ENCODE measurements around the gene RNF220. TPM values are rescaled to one million over a fixed set of nuclear protein-coding genes. Genes with fewer than 3 reads are reported as not detected.

RNF220 gene
- total and polyA plus RNA-seq, 9 donors = 58.0 to 101 (median 64.7) TPM

DNA sequence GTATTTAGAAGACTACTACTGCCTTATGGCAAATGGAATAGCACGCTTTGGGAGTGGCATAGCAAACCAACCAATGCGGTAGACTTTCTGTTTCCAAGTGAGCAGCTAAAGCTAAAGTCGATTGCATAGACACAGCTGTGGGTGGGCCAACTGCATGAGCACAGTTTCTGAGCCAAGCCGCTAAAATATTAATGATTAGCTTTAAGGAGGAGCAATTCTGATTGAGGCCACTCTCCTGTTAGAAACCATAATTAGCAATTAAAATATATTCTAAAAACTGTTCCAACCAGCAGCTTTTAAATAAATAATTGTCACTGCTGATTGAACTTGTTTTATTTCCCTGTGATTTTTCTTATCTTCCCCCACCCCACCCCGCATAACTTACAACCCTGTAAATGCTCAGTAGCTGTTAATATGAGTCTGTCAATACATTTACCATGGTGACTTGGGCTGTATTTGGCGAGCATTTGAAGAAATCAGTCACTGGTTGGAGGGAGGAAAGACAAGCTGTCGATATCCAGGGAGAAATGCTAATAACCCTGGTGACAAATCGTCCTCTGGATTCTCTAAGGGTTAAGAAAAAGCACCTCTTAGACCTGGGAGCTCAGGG is 32.2 kb downstream of the RNF220 start:
- Histone ChIP-seq H3K4me1 (ENCODE audit: insufficient read depth) (no peaks in the 10 kb centered on the region), H3K27ac (no peak overlapping the region), H3K9me3 (no peaks in the 10 kb centered on the region), H3K27me3 (no peaks in the 10 kb centered on the region), H3K4me3 (no peak overlapping the region), H3K36me3 (no peaks in the 10 kb centered on the region)
- DNase-seq = no peak
- 57 to 64% (median 60%) methylated on average over 8 of the region's 8 CpGs for WGBS, 3 donors
- TF ChIP-seq CTCF (IDR thresholded peaks at IDR 0.05) (no peak), EP300 (IDR thresholded peaks at IDR 0.05) (no peak)
- intact Hi-C loops (cut with DNase I) = no loop called here

GRCh38 chr1:44442791-44443190 is 37.7 kb downstream of the RNF220 start:
- H3K27me3 ChIP-seq = no peaks in the 10 kb centered on the region
- H3K36me3 ChIP-seq = no peaks in the 10 kb centered on the region
- H3K4me3 ChIP-seq = no peak overlapping the region
- no peak overlapping the region for H3K27ac ChIP-seq
- intact Hi-C loops (cut with DNase I) = no loop called here
- WGBS, 3 donors = 84 to 86% (median 84%) methylated on average over 1 of the region's 1 CpG
- no peaks in the 10 kb centered on the region for H3K4me1 ChIP-seq (ENCODE audit: insufficient read depth)
- no peak for TF ChIP-seq EP300 (IDR thresholded peaks at IDR 0.05)
- no peak for TF ChIP-seq POLR2A (IDR thresholded peaks at IDR 0.05)
- no peak for TF ChIP-seq CTCF (IDR thresholded peaks at IDR 0.05)
- no peak for DNase-seq
- no peaks in the 10 kb centered on the region for H3K9me3 ChIP-seq

DNA sequence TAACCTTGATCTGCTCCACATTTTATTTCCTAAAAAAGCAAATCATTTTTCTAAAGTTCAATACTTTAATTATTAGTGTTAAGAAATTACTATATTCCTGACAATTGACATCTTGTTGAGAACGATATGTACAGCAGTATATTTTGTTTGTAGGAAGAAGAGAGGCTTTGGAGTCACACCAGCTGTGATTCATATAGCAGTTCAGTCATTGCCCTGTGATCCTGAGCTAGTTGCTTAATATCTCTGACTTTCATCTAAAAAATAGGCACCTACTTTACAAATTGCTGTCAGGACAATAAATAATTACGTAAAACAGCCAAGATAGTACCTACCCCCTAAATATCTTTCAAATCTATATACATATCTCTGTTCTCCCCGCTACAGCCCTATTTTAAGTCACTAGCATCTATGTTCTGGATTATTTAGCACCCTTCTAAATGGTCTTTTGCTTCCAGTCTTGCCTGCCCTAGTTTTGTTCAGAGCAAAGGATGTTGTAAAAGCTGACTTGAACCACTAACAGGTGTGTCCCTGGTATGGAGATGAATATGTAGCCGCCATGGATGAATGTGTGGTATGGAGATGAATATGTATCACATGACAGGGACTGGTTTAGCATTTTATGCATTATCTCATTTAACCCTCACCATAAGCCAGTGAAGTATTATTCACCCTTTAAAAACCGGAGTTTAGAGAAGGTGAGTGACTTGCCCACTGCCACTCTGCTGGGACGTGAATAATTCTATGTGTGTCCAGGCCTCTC is 42.2 kb downstream of the RNF220 start:
- no peak for DNase-seq
- WGBS, 3 donors = 80 to 81% (median 81%) methylated on average over 6 of the region's 6 CpGs

DNA sequence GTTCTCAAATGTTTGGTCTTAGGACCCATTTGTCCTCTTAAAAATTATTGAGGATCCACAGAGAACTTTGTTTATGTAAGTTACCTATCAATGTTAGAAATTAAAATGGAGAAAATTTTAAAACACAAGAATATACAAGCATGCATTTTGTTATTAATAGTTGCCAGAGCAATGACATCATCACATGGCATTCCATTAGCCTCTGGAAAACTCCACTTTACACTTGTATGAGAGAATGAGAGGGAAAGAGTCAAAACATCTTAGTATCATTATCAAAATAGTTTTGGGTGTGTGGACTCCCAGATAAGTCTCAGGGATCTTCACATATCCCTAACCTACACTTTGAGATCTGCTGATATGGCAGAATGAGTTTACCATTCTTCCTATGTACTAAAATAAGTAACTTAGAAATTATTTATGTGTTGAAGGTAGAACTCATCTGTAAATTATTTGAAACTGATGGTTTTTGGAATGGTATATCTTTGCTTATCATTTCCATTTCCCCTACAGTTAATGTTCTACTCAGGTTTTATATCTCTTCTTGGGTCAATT is 48.8 kb downstream of the RNF220 start:
- intact Hi-C loops (cut with DNase I) = no loop called here
- Histone ChIP-seq H3K36me3 (no peaks in the 10 kb centered on the region), H3K27me3 (no peaks in the 10 kb centered on the region), H3K9me3 (no peaks in the 10 kb centered on the region), H3K4me1 (ENCODE audit: insufficient read depth) (no peaks in the 10 kb centered on the region), H3K27ac (no peak overlapping the region), H3K4me3 (no peak overlapping the region)
- TF ChIP-seq EP300 (IDR thresholded peaks at IDR 0.05) (no peak), CTCF (IDR thresholded peaks at IDR 0.05) (no peak), POLR2A (IDR thresholded peaks at IDR 0.05) (no peak)
- no peak for DNase-seq

More for the DNA sequence above, 42.2 kb downstream of the RNF220 start:
- TF ChIP-seq CTCF (IDR thresholded peaks at IDR 0.05) (no peak), EP300 (IDR thresholded peaks at IDR 0.05) (no peak), POLR2A (IDR thresholded peaks at IDR 0.05) (no peak)
- Histone ChIP-seq H3K9me3 (no peaks in the 10 kb centered on the region), H3K27me3 (no peaks in the 10 kb centered on the region), H3K36me3 (no peaks in the 10 kb centered on the region), H3K27ac (no peak overlapping the region), H3K4me1 (ENCODE audit: insufficient read depth) (no peaks in the 10 kb centered on the region), H3K4me3 (no peak overlapping the region)
- intact Hi-C loops (cut with DNase I) = no loop called here
